Ovary (tissue), 9 donors: Measurements from ENCODE around the gene SLC15A1. TPM values are rescaled to one million over a fixed set of nuclear protein-coding genes. Genes with fewer than 3 reads are reported as not detected.
"Not testable (repeated sequence)": the region's sequence is repeated elsewhere in the genome, so short reads cannot be mapped to it uniquely, and the experiment has no call there.

Experiments
- DNase-seq, 5 donors: peaks; one replicate each; pipeline ENCODE4 v3.0.0-alpha.2; 2019 to 2020
- H3K27ac ChIP-seq, 2 donors: fragments of 200-600 bp; one replicate each; pipeline versions ENCODE4 v1.5.1 to v1.8.0; 2019 to 2022
- H3K27me3 ChIP-seq: fragments of 200-600 bp; one replicate; pipeline ENCODE4 v1.8.0; 2022
- H3K36me3 ChIP-seq: fragments of 200-600 bp; sonication (generic); one replicate; pipeline ENCODE4 v1.5.1; 2019
- H3K4me1 ChIP-seq: one replicate; pipeline ENCODE4 v1.8.1; 2013; ENCODE audit warnings: mild to moderate bottlenecking, moderate library complexity; ENCODE audit not compliant: insufficient read depth
- H3K4me3 ChIP-seq: fragments of 200-600 bp; sonication (generic); one replicate; pipeline ENCODE4 v1.5.1; 2017
- H3K9me3 ChIP-seq, 2 donors: fragments of 200-600 bp in 1 of 2; sonication (generic) in 1 of 2; one replicate each; pipeline versions ENCODE4 v1.5.1 to v1.8.1; 2013 to 2019; ENCODE audit warnings: mild to moderate bottlenecking in 1 of 2, moderate library complexity in 1 of 2
- EP300 ChIP-seq: sonication (generic); formaldehyde crosslinking; IDR thresholded peaks from one replicate; pipeline ENCODE4 v1.6.1; 2017; ENCODE audit warnings: antibody characterized with exemption
- POLR2A ChIP-seq: fragments of 450-650 bp; IDR thresholded peaks from one replicate; pipeline ENCODE4 v1.6.1; 2017; ENCODE audit warnings: antibody characterized with exemption, mild to moderate bottlenecking, moderate library complexity
- WGBS, 3 donors: extraction: QIAGEN DNeasy Blood & Tissue Kit in 1 of 3; methylation state at CpG; one replicate each; pipeline versions ENCODE4 v1.1.5 to v1.1.7; 2013 to 2017; 5-methylcytosine and 5-hydroxymethylcytosine counted together
- intact Hi-C, 4 donors: fragments of 100-400 bp; cut with DNase I; formaldehyde crosslinking; loops; one replicate each; pipeline versions ENCODE4 v1.11.0 to v1.15.1; 2022 to 2023
- polyA plus RNA-seq, 2 donors: library from polyadenylated mRNA; stranded (reverse); fragments of 200-250 nt in 1 of 2; fragments of 350-450 nt in 1 of 2; fragmentation: Illumina TruSeq in 1 of 2; extraction: RNeasy Lipid Tissue Mini Kit (QIAGEN cat#74804) in 1 of 2; gene quantifications; one replicate each; pipeline ENCODE4 v1.2.3, GENCODE V29; 2013 to 2014
- small RNA-seq: library from RNA; depleted of rRNA; stranded (forward); fragments of <200 nt; gene quantifications from one replicate; pipeline ENCODE3, GENCODE V24; 2016
- total RNA-seq, 7 donors: library from RNA; depleted of rRNA in 2 of 7; stranded (reverse); fragments of >200 nt in 2 of 7; fragmentation: NEBNext Ultra II Directional in 3 of 7; extraction: Animal tissue kit (Norgen Biotek cat#: 25700) in 3 of 7; gene quantifications; one replicate each; pipeline versions ENCODE4 v1.1.0 to v1.2.4, GENCODE V29; 2016 to 2023
- TF ChIP-seq, protein P1 (sequence below), 3 donors: fragments of 450-650 bp in 2 of 3; fragments of 200-600 bp in 1 of 3; IDR thresholded peaks; one replicate each; pipeline versions ENCODE4 v1.5.1 to v1.8.0; 2016 to 2022; ENCODE audit warnings: antibody characterized with exemption in 3 of 3, mild to moderate bottlenecking in 1 of 3
- donor health status: DM: no; HTN: no; CAD: no; lungs with moderate emphysema.
- donor health status: DM: no; HTN: no; CAD: no.
- donor health status: Bipolar disorder and iron deficiency.
- donor health status: DM: yes; HTN: yes; CAD: no.
- donor health status: DM: no; HTN: no; CAD: no.
- donor health status: DM: yes; HTN: yes; CAD: no.

The SLC15A1 gene
- total and polyA plus RNA-seq, 9 donors: 0.05 to 1.3 (median 0.13) TPM; not detected in 3

DNA sequence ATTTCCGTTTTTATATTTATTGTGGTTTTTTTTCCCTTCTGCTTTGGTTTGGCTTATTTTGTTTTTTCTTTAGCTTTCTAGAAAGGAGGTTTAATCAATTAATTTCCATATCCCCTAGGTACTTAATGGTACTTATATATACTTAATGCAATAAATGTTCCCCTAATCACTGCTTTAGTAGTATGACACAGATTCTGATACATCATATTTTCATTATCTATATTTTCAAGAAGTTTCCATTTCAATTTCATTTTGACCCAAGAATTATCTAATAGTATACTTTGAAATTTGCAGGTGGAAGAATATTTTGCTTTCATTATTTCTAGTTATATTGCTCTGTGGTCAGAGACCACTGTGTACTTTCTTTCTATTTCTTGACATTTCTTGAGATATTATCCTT, 109.0 kb downstream of the SLC15A1 start:
- Histone ChIP-seq H3K4me3 (no peak overlapping the region), H3K36me3 (no peaks in the 10 kb centered on the region), H3K27ac (no peak overlapping the region), H3K4me1 (no peaks in the 10 kb centered on the region), H3K9me3 (no peaks in the 10 kb centered on the region), H3K27me3 (no peaks in the 10 kb centered on the region)
- intact Hi-C loops: loop anchor here in 1 of 4 donors (10.0 kb wide), 1 partner anchor 59 kb away; no protein-coding TSS in a partner anchor
- TF ChIP-seq POLR2A (no peak), EP300 (no peak)
- TF ChIP-seq, protein P1, sequence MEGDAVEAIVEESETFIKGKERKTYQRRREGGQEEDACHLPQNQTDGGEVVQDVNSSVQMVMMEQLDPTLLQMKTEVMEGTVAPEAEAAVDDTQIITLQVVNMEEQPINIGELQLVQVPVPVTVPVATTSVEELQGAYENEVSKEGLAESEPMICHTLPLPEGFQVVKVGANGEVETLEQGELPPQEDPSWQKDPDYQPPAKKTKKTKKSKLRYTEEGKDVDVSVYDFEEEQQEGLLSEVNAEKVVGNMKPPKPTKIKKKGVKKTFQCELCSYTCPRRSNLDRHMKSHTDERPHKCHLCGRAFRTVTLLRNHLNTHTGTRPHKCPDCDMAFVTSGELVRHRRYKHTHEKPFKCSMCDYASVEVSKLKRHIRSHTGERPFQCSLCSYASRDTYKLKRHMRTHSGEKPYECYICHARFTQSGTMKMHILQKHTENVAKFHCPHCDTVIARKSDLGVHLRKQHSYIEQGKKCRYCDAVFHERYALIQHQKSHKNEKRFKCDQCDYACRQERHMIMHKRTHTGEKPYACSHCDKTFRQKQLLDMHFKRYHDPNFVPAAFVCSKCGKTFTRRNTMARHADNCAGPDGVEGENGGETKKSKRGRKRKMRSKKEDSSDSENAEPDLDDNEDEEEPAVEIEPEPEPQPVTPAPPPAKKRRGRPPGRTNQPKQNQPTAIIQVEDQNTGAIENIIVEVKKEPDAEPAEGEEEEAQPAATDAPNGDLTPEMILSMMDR (IDR thresholded peaks at IDR 0.05): no peak
- no peak for DNase-seq
- WGBS, 3 donors: 22 to 48% (median 35%) methylated on average over 1 of the region's 1 CpG

DNA sequence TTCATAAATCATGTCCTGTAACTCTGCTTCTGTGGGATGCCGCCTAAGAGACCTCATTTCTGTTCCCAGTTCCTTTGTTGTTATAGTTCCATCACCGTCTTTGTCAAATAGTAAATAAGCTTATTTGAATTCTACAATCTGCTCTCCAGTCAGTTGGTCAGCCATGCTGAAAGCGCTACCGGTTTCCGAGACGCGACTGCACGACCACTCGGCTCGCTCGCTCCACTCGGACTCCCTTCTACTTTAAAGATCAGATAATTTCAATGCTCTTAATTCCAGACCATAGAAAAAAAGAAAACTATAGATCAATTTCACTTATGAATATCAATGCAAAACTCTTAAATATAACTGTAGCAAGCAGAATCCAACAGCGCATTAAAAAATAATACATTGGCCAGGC, 111.4 kb downstream of the SLC15A1 start:
- TF ChIP-seq, protein P1 (IDR thresholded peaks at IDR 0.05): no peak
- no peak for TF ChIP-seq POLR2A
- no peak for TF ChIP-seq EP300
- Histone ChIP-seq H3K9me3 (no peaks in the 10 kb centered on the region), H3K4me1 (no peaks in the 10 kb centered on the region), H3K4me3 (no peak overlapping the region), H3K36me3 (no peaks in the 10 kb centered on the region), H3K27me3 (no peaks in the 10 kb centered on the region), H3K27ac (no peak overlapping the region)
- 87 to 89% (median 88%) methylated on average over 13 of the region's 13 CpGs for WGBS, 3 donors
- no peak for DNase-seq
- intact Hi-C loops: loop anchor here in 1 of 4 donors (10.0 kb wide), 1 partner anchor 56 kb away; no protein-coding TSS in a partner anchor

DNA sequence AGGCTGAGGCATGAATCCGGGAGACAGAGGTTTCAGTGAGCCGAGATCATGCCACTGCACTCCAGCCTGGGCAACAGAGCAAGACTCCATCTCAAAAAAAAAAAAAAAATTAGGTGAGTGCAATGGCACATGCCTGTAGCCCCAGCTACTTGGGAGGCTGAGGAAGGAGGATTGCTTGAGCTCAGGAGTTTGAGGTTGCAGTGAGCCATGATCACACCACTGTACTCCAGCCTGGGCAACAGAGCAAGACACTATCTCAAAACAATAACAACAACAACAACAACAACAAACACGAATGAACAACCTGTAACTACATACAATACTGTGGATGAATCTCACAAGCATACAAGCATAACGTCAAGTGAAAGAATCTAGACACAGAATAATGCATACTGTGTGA, 112.7 kb downstream of the SLC15A1 start:
- not testable (repeated sequence) for H3K36me3 ChIP-seq, DNase-seq, H3K4me3 ChIP-seq, H3K27me3 ChIP-seq, H3K9me3 ChIP-seq, H3K27ac ChIP-seq, H3K4me1 ChIP-seq
- intact Hi-C loops: loop anchor here in 1 of 4 donors (10.0 kb wide), 1 partner anchor 55 kb away; no protein-coding TSS in a partner anchor
- 76 to 85% (median 83%) methylated on average over 4 of the region's 4 CpGs for WGBS, 3 donors

DNA sequence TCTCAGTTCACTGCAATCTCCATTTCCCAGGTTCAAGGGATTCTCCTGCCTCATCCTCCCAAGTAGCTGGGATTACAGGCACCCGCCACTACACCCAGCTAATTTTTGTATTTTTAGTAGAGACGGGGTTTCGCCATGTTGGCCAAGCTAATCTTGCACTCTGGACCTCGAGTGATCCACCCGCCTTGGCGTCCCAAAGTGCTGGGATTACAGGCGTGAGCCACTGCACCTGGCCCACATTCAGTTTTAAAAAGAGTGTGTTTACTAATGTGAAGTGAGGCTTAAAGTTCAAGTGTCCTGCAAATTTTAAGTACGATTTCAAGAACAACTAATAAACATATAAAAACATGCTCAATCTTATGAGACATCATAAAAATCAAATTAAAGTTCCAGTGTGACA, 114.1 kb downstream of the SLC15A1 start:
- H3K27me3 ChIP-seq, intact Hi-C loops, H3K4me3 ChIP-seq, DNase-seq, H3K36me3 ChIP-seq, H3K27ac ChIP-seq, H3K9me3 ChIP-seq, H3K4me1 ChIP-seq: not testable (repeated sequence)
- WGBS, 3 donors: 90 to 94% (median 94%) methylated on average over 8 of the region's 8 CpGs

Small RNAs within 50 kb of the gene (small RNA-seq; reads per million reads assigned to genes)
- gene RN7SL60P: not detected

Other genes with a start within 250 kb of the SLC15A1 start
- 10 to 100 TPM; 34.0 to 73.1 (median 60.6) TPM for gene STK24, start 175.6 kb downstream of the SLC15A1 start, total RNA-seq
- 100 to 1,000 TPM in 1 of 2 donors, 10 to 100 TPM in 1; 46.4 to 153 TPM for gene STK24, start 175.6 kb downstream of the SLC15A1 start, polyA plus RNA-seq
- 10 to 100 TPM; 31.0 to 75.3 (median 45.4) TPM for gene DOCK9, start 225.4 kb upstream of the SLC15A1 start, total RNA-seq
- 10 to 100 TPM; 37.8 to 71.9 TPM for gene DOCK9, start 225.4 kb upstream of the SLC15A1 start, polyA plus RNA-seq